GM12874 (cell line): ENCODE data around the gene RRBP1.

Experiments
- CTCF ChIP-seq: IDR thresholded peaks from 2 replicates; pipeline ENCODE4 v1.5.1; 2011; ENCODE audit warnings: low read depth, mild to moderate bottlenecking, control low read depth, low read length, moderate library complexity; ENCODE audit not compliant: insufficient read depth

RRBP1 gene

GRCh38 chr20:17714597-17714996 lies 32.6 kb upstream of the RRBP1 start:
- no peak for TF ChIP-seq CTCF

- no peak for TF ChIP-seq CTCF
Measured at GRCh38 chr20:17712708-17713107, 30.7 kb upstream of the RRBP1 start.

- TF ChIP-seq CTCF, result no peak
Measured at GRCh38 chr20:17712201-17712600, 30.2 kb upstream of the RRBP1 start.

- TF ChIP-seq CTCF, result no peak
Measured at GRCh38 chr20:17711267-17711627, 29.2 kb upstream of the RRBP1 start.

- no peak for TF ChIP-seq CTCF
Measured at GRCh38 chr20:17710379-17711266, 28.6 kb upstream of the RRBP1 start.

GRCh38 chr20:17709361-17710293 lies 27.6 kb upstream of the RRBP1 start:
- TF ChIP-seq CTCF, result no peak

- TF ChIP-seq CTCF, result no peak
Measured at GRCh38 chr20:17708675-17709360, 26.8 kb upstream of the RRBP1 start.
